Measurements from ENCODE around the gene TMC4.
"Not testable (repeated sequence)": the region's sequence is repeated elsewhere in the genome, so short reads cannot be mapped to it uniquely, and the experiment has no call there.

DNA sequence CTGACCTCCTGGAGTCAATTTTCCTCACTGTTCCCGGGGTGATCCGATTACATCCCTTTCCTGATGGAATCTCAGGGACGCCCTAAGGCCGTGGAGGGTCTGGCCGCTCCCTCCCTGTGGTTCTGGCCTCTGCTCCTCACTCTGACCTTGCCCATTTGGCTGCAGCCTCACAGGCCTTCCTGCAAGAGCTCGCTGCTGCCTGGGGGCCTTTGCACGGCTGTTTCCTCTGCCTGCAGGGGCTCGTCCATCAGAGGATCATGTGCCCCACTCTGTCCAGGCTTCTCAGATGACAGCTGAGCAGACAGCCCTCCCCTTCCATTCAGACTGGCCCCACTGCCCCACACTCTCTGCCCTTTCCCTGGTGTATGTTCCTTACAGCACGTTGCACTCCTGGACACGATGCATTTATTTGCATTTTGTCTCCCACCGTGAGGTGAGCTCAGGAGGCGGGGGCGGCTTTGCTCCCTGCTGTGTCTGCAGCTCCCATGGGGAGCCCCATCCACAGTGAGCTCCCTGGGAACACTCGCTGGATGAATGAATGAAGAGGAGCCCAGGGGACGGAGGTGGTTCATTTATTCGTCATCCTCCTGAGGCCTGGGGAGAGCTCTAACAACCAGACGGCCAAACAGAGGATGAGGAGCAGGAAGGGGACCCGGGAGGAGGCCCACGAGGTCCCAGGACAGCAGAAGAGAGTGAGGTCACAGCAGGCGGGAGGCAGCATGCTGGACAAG, 44.7 kb upstream of the TMC4 start:
- TF ChIP-seq, protein P1, sequence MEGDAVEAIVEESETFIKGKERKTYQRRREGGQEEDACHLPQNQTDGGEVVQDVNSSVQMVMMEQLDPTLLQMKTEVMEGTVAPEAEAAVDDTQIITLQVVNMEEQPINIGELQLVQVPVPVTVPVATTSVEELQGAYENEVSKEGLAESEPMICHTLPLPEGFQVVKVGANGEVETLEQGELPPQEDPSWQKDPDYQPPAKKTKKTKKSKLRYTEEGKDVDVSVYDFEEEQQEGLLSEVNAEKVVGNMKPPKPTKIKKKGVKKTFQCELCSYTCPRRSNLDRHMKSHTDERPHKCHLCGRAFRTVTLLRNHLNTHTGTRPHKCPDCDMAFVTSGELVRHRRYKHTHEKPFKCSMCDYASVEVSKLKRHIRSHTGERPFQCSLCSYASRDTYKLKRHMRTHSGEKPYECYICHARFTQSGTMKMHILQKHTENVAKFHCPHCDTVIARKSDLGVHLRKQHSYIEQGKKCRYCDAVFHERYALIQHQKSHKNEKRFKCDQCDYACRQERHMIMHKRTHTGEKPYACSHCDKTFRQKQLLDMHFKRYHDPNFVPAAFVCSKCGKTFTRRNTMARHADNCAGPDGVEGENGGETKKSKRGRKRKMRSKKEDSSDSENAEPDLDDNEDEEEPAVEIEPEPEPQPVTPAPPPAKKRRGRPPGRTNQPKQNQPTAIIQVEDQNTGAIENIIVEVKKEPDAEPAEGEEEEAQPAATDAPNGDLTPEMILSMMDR (IDR thresholded peaks at IDR 0.05; ENCODE audit: low read depth, low read length, missing input control): not testable (repeated sequence)
- not testable (repeated sequence) for TF ChIP-seq GABPA (IDR thresholded peaks at IDR 0.05 in 1 of 2, conservative IDR thresholded peaks at IDR 0.05 in 1 of 2); SP1 (IDR thresholded peaks at IDR 0.05); TAF1 (conservative IDR thresholded peaks at IDR 0.05); EGR1 (IDR thresholded peaks at IDR 0.05; ENCODE audit: low read depth in 2 of 2); ZBTB33 (IDR thresholded peaks at IDR 0.05); JUND (IDR thresholded peaks at IDR 0.05); NR2F2 (IDR thresholded peaks at IDR 0.05)
- TF ChIP-seq, protein P2, sequence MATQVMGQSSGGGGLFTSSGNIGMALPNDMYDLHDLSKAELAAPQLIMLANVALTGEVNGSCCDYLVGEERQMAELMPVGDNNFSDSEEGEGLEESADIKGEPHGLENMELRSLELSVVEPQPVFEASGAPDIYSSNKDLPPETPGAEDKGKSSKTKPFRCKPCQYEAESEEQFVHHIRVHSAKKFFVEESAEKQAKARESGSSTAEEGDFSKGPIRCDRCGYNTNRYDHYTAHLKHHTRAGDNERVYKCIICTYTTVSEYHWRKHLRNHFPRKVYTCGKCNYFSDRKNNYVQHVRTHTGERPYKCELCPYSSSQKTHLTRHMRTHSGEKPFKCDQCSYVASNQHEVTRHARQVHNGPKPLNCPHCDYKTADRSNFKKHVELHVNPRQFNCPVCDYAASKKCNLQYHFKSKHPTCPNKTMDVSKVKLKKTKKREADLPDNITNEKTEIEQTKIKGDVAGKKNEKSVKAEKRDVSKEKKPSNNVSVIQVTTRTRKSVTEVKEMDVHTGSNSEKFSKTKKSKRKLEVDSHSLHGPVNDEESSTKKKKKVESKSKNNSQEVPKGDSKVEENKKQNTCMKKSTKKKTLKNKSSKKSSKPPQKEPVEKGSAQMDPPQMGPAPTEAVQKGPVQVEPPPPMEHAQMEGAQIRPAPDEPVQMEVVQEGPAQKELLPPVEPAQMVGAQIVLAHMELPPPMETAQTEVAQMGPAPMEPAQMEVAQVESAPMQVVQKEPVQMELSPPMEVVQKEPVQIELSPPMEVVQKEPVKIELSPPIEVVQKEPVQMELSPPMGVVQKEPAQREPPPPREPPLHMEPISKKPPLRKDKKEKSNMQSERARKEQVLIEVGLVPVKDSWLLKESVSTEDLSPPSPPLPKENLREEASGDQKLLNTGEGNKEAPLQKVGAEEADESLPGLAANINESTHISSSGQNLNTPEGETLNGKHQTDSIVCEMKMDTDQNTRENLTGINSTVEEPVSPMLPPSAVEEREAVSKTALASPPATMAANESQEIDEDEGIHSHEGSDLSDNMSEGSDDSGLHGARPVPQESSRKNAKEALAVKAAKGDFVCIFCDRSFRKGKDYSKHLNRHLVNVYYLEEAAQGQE (IDR thresholded peaks at IDR 0.05): not testable (repeated sequence)
- TF ChIP-seq, protein P3, sequence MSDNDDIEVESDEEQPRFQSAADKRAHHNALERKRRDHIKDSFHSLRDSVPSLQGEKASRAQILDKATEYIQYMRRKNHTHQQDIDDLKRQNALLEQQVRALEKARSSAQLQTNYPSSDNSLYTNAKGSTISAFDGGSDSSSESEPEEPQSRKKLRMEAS (IDR thresholded peaks at IDR 0.05): not testable (repeated sequence)
- TF ChIP-seq, protein P4, sequence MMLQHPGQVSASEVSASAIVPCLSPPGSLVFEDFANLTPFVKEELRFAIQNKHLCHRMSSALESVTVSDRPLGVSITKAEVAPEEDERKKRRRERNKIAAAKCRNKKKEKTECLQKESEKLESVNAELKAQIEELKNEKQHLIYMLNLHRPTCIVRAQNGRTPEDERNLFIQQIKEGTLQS (IDR thresholded peaks at IDR 0.05): not testable (repeated sequence)
